GM23338 (cell line): Measurements from ENCODE around the gene DSC2. TPM values are rescaled to one million over a fixed set of nuclear protein-coding genes. Genes with fewer than 3 reads are reported as not detected.

Experiments used
- ATAC-seq: fragments of 200-7000 bp; cut with Tn5 transposase; 3 replicates; pipeline ENCODE4 v1.9.1; 2020
- DNase-seq: peaks from one replicate; pipeline ENCODE4 v3.0.0-alpha.2; 2015; ENCODE audit warnings: low spot score
- H2AFZ ChIP-seq: fragments of 200-600 bp; sonication (generic); 2 replicates; pipeline ENCODE4 v1.8.0; 2016; ENCODE audit warnings: antibody characterized with exemption, mild to moderate bottlenecking, moderate library complexity
- H3F3A ChIP-seq: fragments of 200-600 bp; sonication (generic); replicated peaks from 2 replicates; pipeline ENCODE4 v1.8.0; 2017; ENCODE audit warnings: antibody characterized with exemption, mixed run types, low read depth
- H3K27ac ChIP-seq: fragments of 200-600 bp; sonication (generic); 2 replicates; pipeline ENCODE4 v1.6.1; 2016; ENCODE audit warnings: low read depth
- H3K27me3 ChIP-seq: fragments of 200-600 bp; sonication (generic); 2 replicates; pipeline ENCODE4 v1.8.0; 2016; ENCODE audit warnings: mild to moderate bottlenecking, mixed run types, moderate library complexity; ENCODE audit not compliant: insufficient read depth
- H3K36me3 ChIP-seq: fragments of 200-600 bp; sonication (generic); 2 replicates; pipeline ENCODE4 v1.8.0; 2016; ENCODE audit warnings: mild to moderate bottlenecking; ENCODE audit not compliant: insufficient read depth
- H3K4me1 ChIP-seq: fragments of 200-600 bp; sonication (generic); 2 replicates; pipeline ENCODE4 v1.8.0; 2016; ENCODE audit warnings: mild to moderate bottlenecking, moderate library complexity; ENCODE audit not compliant: insufficient read depth
- H3K4me2 ChIP-seq: fragments of 200-600 bp; sonication (generic); 2 replicates; pipeline ENCODE4 v1.7.1; 2017; ENCODE audit warnings: mixed run types
- H3K4me3 ChIP-seq: fragments of 200-600 bp; sonication (generic); 2 replicates; pipeline ENCODE4 v1.6.1; 2016; ENCODE audit warnings: mixed run types
- H3K79me2 ChIP-seq: fragments of 200-600 bp; sonication (generic); replicated peaks from 2 replicates; pipeline ENCODE4 v1.8.0; 2017; ENCODE audit warnings: mild to moderate bottlenecking; ENCODE audit not compliant: insufficient read depth
- H3K9me2 ChIP-seq: fragments of 200-600 bp; sonication (generic); 2 replicates; pipeline ENCODE4 v1.8.0; 2017; ENCODE audit not compliant: insufficient read depth
- H4K20me1 ChIP-seq: fragments of 200-600 bp; sonication (generic); replicated peaks from 2 replicates; pipeline ENCODE4 v1.8.0; 2017; ENCODE audit warnings: mild to moderate bottlenecking; ENCODE audit not compliant: insufficient read depth
- H3K27ac Mint-ChIP-seq: 2 replicates; pipeline ENCODE4 v1.8.0; 2020; ENCODE audit warnings: inconsistent platforms, mild to moderate bottlenecking, moderate library complexity, mixed read lengths
- H3K27me3 Mint-ChIP-seq: 3 replicates; pipeline ENCODE4 v1.8.0; 2022; ENCODE audit warnings: low read depth, mild to moderate bottlenecking, moderate library complexity, mixed read lengths, inconsistent platforms; ENCODE audit not compliant: insufficient read depth, poor library complexity
- H3K36me3 Mint-ChIP-seq: 3 replicates; pipeline ENCODE4 v1.8.0; 2021; ENCODE audit warnings: low read depth, mild to moderate bottlenecking, inconsistent platforms, moderate library complexity, mixed read lengths
- H3K4me1 Mint-ChIP-seq: 3 replicates; pipeline ENCODE4 v1.8.0; 2020; ENCODE audit warnings: mild to moderate bottlenecking, inconsistent platforms, mixed read lengths
- H3K4me3 Mint-ChIP-seq: 3 replicates; pipeline ENCODE4 v1.8.0; 2021; ENCODE audit warnings: moderate library complexity, mild to moderate bottlenecking, inconsistent platforms, mixed read lengths
- H3K9me3 Mint-ChIP-seq: 3 replicates; pipeline ENCODE4 v1.8.0; 2020; ENCODE audit warnings: moderate library complexity, mild to moderate bottlenecking, inconsistent platforms, mixed read lengths
- EZH2phosphoT487 ChIP-seq: fragments of 200-600 bp; sonication (generic); IDR thresholded peaks from one replicate; pipeline ENCODE4 v1.8.1; 2018; ENCODE audit warnings: antibody characterized with exemption; ENCODE audit not compliant: unreplicated experiment
- NANOG ChIP-seq: IDR thresholded peaks from 2 replicates; pipeline ENCODE4 v1.6.1; 2016; ENCODE audit warnings: antibody characterized with exemption, borderline replicate concordance
- POLR2AphosphoS5 ChIP-seq: IDR thresholded peaks from 2 replicates; pipeline ENCODE4 v1.6.1; 2016; ENCODE audit warnings: antibody characterized with exemption, low read depth
- STAT1 ChIP-seq: IDR thresholded peaks from one replicate; pipeline ENCODE4 v1.6.1; 2016; ENCODE audit warnings: antibody characterized with exemption; ENCODE audit not compliant: unreplicated experiment
- polyA plus RNA-seq: library from polyadenylated mRNA; unstranded; fragments of >200 nt; fragmentation: Nextera tagmentation; extraction: Ambion mirVana; gene quantifications from 2 replicates; pipeline ENCODE4 v1.2.1, GENCODE V29; 2016
- total RNA-seq: library from RNA; depleted of rRNA; stranded (reverse); fragments of >200 nt; shearing (Covaris generic); gene quantifications from 2 replicates; pipeline ENCODE4 v1.2.3, GENCODE V29; 2014
- TF ChIP-seq, protein P1 (sequence below), 2 experiments: fragments of 200-600 bp in 1 of 2; sonication (generic) in 1 of 2; conservative IDR thresholded peaks; 2 replicates each; pipeline versions ENCODE4 v1.5.1 to v1.6.1; 2016 to 2017; ENCODE audit warnings: antibody characterized with exemption in 2 of 2, low read depth in 2 of 2, mild to moderate bottlenecking in 2 of 2, moderate library complexity in 1 of 2
- TF ChIP-seq, protein P2 (sequence below): IDR thresholded peaks from one replicate; pipeline ENCODE4 v1.6.1; 2018; ENCODE audit warnings: antibody characterized with exemption; ENCODE audit not compliant: unreplicated experiment

The DSC2 gene
- total and polyA plus RNA-seq, 2 experiments from 2014 or later: 10.5 to 20.4 TPM

DNA sequence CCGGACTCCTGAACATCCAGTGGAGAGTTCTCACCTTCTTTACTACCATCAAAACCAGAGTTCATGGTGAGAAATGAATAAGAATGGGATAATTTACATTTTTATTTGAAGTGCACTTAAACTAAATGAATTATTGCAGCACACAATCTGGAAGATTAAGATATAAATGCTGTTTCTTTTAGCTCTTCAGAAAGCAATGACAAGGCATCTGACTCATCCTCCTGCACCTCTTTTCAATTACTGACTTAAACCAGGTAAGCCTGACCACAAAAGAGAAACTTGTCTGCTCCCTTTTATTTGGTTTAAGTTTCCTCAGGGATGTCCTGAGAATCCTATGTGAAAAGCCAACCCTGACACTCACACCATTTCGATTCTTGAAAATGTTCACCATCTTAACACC lies 720 bp upstream of the DSC2 start:
- Histone ChIP-seq H3K4me2 (peak overlapping the region; percentile 79), H3K36me3 (no peaks in the 10 kb centered on the region), H2AFZ (no peak overlapping the region), H3K27me3 (peaks cover 6% of the 10 kb centered on the region; the same call in 1 of the 2 replicates), H3F3A (no peaks in the 10 kb centered on the region), H3K4me3 (peak overlapping the region; percentile 88), H3K4me1 (peaks cover 20% of the 10 kb centered on the region), H3K27ac (no peak overlapping the region), H3K9me2 (no peaks in the 10 kb centered on the region), H3K79me2 (peaks cover 23% of the 10 kb centered on the region), H4K20me1 (no peaks in the 10 kb centered on the region)
- ATAC-seq: no peak
- H3K27me3 Mint-ChIP-seq: peaks cover 4% of the 10 kb centered on the region
- H3K36me3 Mint-ChIP-seq: no peaks in the 10 kb centered on the region
- H3K4me3 Mint-ChIP-seq: peak overlapping the region; percentile 80
- H3K9me3 Mint-ChIP-seq: no peaks in the 10 kb centered on the region
- H3K27ac Mint-ChIP-seq: no peak overlapping the region
- peaks cover 31% of the 10 kb centered on the region for H3K4me1 Mint-ChIP-seq
- DNase-seq: no peak
- TF ChIP-seq NANOG: no peak

DNA sequence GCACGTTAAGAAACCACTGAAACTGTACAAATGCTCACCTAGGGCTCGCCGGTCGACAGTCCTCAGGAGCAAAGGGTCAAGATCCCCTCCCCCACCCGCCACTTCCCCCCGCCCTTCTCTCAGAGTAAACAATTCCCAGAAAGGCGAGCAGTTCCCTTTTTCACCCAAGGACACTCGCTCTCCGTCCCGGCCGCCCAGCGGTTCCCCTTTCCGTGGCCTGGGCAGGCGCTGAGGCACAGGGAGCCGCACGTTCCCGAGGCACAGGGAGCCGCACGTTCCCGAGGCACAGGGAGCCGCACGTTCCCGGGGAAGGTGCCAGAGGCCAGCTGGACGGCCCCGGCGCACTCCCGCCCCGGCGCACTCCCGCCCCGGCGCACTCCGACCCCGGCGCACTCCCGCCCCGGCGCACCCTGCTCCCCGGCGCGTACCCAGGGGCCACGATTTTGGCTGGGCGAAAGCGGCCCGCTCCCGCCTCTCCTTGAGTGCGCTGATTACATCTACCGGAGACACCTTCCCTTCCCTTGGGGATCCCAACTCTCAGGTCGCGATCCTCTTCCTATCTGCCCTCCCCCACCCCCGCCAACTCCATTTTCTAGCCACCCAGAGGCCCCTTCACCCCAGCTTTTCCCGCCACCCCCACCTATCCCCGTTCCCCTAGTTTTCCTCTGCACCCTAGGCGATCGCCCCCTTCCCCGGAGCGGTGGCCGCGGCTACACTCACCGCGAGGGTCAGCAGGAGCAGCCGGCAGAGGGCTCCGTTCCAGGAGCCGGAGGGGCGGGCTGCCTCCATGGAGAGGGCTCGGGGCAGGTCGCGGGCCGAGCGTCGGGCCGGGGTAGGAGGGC lies 817 bp downstream of the DSC2 start:
- Histone ChIP-seq H3K36me3 (no peaks in the 10 kb centered on the region), H3K4me1 (peaks cover 20% of the 10 kb centered on the region), H2AFZ (peak overlapping the region; percentile 95; the same call in 1 of the 2 replicates), H3K9me2 (no peaks in the 10 kb centered on the region), H4K20me1 (no peaks in the 10 kb centered on the region), H3K4me3 (peak overlapping the region; percentile 88), H3K27me3 (peaks cover 6% of the 10 kb centered on the region; the same call in 1 of the 2 replicates), H3K79me2 (peaks cover 38% of the 10 kb centered on the region), H3K27ac (peak overlapping the region; percentile 57), H3K4me2 (peak overlapping the region; percentile 79), H3F3A (no peaks in the 10 kb centered on the region)
- peak overlapping the region; percentile 98 for H3K27ac Mint-ChIP-seq
- no peaks in the 10 kb centered on the region for H3K9me3 Mint-ChIP-seq
- peak overlapping the region; percentile 80 for H3K4me3 Mint-ChIP-seq
- TF ChIP-seq NANOG (no peak), POLR2AphosphoS5 (no peak), EZH2phosphoT487 (no peak)
- TF ChIP-seq, protein P1, sequence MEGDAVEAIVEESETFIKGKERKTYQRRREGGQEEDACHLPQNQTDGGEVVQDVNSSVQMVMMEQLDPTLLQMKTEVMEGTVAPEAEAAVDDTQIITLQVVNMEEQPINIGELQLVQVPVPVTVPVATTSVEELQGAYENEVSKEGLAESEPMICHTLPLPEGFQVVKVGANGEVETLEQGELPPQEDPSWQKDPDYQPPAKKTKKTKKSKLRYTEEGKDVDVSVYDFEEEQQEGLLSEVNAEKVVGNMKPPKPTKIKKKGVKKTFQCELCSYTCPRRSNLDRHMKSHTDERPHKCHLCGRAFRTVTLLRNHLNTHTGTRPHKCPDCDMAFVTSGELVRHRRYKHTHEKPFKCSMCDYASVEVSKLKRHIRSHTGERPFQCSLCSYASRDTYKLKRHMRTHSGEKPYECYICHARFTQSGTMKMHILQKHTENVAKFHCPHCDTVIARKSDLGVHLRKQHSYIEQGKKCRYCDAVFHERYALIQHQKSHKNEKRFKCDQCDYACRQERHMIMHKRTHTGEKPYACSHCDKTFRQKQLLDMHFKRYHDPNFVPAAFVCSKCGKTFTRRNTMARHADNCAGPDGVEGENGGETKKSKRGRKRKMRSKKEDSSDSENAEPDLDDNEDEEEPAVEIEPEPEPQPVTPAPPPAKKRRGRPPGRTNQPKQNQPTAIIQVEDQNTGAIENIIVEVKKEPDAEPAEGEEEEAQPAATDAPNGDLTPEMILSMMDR (conservative IDR thresholded peaks at IDR 0.05; ENCODE audit: low read depth in 2 of 2): peak; percentile 21 to 23; a peak in 2 of 4 replicates
- H3K36me3 Mint-ChIP-seq: no peaks in the 10 kb centered on the region
- ATAC-seq (peak; percentile 67), DNase-seq (peak; percentile 82)
- peaks cover 31% of the 10 kb centered on the region for H3K4me1 Mint-ChIP-seq
- H3K27me3 Mint-ChIP-seq: peaks cover 4% of the 10 kb centered on the region

DNA sequence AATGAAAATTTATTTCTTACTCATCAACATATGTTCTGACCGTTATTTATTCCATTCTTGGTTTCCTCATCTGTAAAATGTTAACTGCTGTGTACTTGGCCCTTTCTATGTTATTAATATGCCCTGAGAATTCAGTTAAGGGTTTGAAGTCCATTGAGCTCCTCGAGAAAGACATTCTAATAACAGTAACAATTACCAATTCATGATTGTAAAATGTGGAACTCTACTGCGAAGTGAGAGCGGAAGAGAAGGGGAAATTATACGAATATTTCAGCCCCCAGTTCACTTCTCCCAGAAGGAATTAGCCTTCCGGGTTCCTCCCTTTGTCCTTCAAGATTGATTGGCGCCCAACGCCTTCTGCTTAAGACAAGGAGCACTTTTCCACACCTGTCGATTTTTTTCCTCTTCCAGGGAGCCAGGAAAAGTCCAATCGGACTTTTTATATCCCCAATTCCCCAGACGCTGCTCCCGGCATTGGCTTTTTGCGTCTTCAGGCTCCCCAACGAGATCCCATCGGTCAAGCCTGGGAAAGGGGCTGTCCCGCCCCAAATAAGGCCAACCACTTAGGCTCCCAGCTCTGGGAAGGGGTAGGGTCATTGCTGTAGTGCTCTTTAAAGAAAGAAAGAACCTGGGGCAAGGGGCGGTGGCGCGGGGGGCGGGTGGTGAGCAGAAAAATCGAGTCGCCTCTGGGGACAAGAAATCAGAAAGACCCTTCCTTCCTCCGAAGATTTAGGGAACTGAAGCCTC lies 1.6 kb downstream of the DSC2 start:
- peaks cover 46% of the 10 kb centered on the region for H3K79me2 ChIP-seq
- Mint-ChIP-seq H3K4me1 (peaks cover 31% of the 10 kb centered on the region), H3K4me3 (peak overlapping the region; percentile 80), H3K9me3 (no peaks in the 10 kb centered on the region), H3K27me3 (peaks cover 4% of the 10 kb centered on the region), H3K27ac (peak overlapping the region; percentile 98), H3K36me3 (no peaks in the 10 kb centered on the region)
- peak overlapping the region; percentile 0; the same call in 1 of the 2 replicates for H2AFZ ChIP-seq
- H3K4me2 ChIP-seq: peak overlapping the region; percentile 79
- H3K36me3 ChIP-seq: no peaks in the 10 kb centered on the region
- peak; percentile 79 for ATAC-seq
- no peaks in the 10 kb centered on the region for H3F3A ChIP-seq
- peak; percentile 88 for DNase-seq
- H3K4me3 ChIP-seq: peak overlapping the region; percentile 88
- peak overlapping the region; percentile 57 for H3K27ac ChIP-seq
- H4K20me1 ChIP-seq: no peaks in the 10 kb centered on the region
- H3K27me3 ChIP-seq: peaks cover 6% of the 10 kb centered on the region; the same call in 1 of the 2 replicates
- H3K9me2 ChIP-seq: no peaks in the 10 kb centered on the region
- peaks cover 20% of the 10 kb centered on the region for H3K4me1 ChIP-seq
- TF ChIP-seq STAT1 (no peak), POLR2AphosphoS5 (no peak; the same call in 1 of the 2 replicates)
- TF ChIP-seq, protein P2, sequence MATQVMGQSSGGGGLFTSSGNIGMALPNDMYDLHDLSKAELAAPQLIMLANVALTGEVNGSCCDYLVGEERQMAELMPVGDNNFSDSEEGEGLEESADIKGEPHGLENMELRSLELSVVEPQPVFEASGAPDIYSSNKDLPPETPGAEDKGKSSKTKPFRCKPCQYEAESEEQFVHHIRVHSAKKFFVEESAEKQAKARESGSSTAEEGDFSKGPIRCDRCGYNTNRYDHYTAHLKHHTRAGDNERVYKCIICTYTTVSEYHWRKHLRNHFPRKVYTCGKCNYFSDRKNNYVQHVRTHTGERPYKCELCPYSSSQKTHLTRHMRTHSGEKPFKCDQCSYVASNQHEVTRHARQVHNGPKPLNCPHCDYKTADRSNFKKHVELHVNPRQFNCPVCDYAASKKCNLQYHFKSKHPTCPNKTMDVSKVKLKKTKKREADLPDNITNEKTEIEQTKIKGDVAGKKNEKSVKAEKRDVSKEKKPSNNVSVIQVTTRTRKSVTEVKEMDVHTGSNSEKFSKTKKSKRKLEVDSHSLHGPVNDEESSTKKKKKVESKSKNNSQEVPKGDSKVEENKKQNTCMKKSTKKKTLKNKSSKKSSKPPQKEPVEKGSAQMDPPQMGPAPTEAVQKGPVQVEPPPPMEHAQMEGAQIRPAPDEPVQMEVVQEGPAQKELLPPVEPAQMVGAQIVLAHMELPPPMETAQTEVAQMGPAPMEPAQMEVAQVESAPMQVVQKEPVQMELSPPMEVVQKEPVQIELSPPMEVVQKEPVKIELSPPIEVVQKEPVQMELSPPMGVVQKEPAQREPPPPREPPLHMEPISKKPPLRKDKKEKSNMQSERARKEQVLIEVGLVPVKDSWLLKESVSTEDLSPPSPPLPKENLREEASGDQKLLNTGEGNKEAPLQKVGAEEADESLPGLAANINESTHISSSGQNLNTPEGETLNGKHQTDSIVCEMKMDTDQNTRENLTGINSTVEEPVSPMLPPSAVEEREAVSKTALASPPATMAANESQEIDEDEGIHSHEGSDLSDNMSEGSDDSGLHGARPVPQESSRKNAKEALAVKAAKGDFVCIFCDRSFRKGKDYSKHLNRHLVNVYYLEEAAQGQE: no peak
